ENCODE data around the gene EFL1.
"Not testable (repeated sequence)": the region's sequence is repeated elsewhere in the genome, so short reads cannot be mapped to it uniquely, and the experiment has no call there.

DNA sequence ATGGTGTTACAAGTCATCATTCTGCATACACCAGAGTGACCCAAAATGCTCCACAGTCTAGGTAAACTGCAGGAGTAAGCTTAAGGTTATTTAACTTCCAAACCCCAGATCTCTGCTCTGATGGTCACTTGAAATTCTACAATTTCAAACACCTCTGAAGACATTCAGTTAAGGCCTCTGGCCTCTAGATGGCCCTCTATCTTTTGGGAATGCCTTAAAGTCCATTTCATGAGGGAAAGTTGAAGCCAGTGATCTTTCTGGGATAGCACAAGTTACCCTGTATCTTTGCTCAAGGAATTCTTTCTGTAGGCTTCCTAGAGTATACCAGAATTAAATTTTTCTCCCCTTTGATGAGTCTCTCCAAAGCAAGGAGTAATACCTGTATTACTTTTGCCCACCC is 18.7 kb upstream of the EFL1 start:
- TF ChIP-seq, protein P1, sequence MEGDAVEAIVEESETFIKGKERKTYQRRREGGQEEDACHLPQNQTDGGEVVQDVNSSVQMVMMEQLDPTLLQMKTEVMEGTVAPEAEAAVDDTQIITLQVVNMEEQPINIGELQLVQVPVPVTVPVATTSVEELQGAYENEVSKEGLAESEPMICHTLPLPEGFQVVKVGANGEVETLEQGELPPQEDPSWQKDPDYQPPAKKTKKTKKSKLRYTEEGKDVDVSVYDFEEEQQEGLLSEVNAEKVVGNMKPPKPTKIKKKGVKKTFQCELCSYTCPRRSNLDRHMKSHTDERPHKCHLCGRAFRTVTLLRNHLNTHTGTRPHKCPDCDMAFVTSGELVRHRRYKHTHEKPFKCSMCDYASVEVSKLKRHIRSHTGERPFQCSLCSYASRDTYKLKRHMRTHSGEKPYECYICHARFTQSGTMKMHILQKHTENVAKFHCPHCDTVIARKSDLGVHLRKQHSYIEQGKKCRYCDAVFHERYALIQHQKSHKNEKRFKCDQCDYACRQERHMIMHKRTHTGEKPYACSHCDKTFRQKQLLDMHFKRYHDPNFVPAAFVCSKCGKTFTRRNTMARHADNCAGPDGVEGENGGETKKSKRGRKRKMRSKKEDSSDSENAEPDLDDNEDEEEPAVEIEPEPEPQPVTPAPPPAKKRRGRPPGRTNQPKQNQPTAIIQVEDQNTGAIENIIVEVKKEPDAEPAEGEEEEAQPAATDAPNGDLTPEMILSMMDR (IDR thresholded peaks at IDR 0.05), result peak; percentile 22 to 34 (median 26)
- TF ChIP-seq POLR2A (IDR thresholded peaks at IDR 0.05), result not testable (repeated sequence)

Measured in right lobe of liver (tissue), 4 donors.